AML-193 (cell line): ENCODE results near the gene ZBTB16.
A peak's percentile ranks its signal among the peaks of the same experiment; 100 is the strongest.

ENCODE experiments used
- DNase-seq, 2 experiments: peaks; one replicate each; lab custom pipeline; 2025; lab: John Stamatoyannopoulos, UW

Gene ZBTB16

GRCh38 chr11:114063829-114064201 lies 4.3 kb downstream of the ZBTB16 start:
- DNase-seq = no peak

GRCh38 chr11:114064216-114064615 lies 4.7 kb downstream of the ZBTB16 start:
- no peak for DNase-seq

GRCh38 chr11:114065094-114065493 lies 5.6 kb downstream of the ZBTB16 start:
- peak; percentile 62 to 63 for DNase-seq

- no peak for DNase-seq
Observed at GRCh38 chr11:114066046-114066648, 6.6 kb downstream of the ZBTB16 start.

- no peak for DNase-seq
Observed at GRCh38 chr11:114068327-114068726, 8.8 kb downstream of the ZBTB16 start.

- DNase-seq = no peak
Observed at GRCh38 chr11:114070464-114071139, 11.1 kb downstream of the ZBTB16 start.

GRCh38 chr11:114073007-114073827 lies 13.7 kb downstream of the ZBTB16 start:
- DNase-seq = no peak

GRCh38 chr11:114073828-114074381 lies 14.4 kb downstream of the ZBTB16 start:
- DNase-seq = no peak

- DNase-seq = peak; percentile 26 to 27
Observed at GRCh38 chr11:114074546-114075343, 15.2 kb downstream of the ZBTB16 start.

- no peak for DNase-seq
Observed at GRCh38 chr11:114075344-114075610, 15.8 kb downstream of the ZBTB16 start.

- no peak for DNase-seq
Observed at GRCh38 chr11:114075891-114076441, 16.5 kb downstream of the ZBTB16 start.

GRCh38 chr11:114076921-114077331 lies 17.4 kb downstream of the ZBTB16 start:
- DNase-seq = no peak

- no peak for DNase-seq
Observed at GRCh38 chr11:114077482-114078305, 18.2 kb downstream of the ZBTB16 start.

GRCh38 chr11:114078423-114078822 lies 18.9 kb downstream of the ZBTB16 start:
- DNase-seq = no peak

GRCh38 chr11:114079511-114080065 lies 20.1 kb downstream of the ZBTB16 start:
- no peak for DNase-seq

- DNase-seq = peak in 1 of 2 experiments; percentile 36
Observed at GRCh38 chr11:114080219-114080618, 20.7 kb downstream of the ZBTB16 start.

- DNase-seq = no peak
Observed at GRCh38 chr11:114080769-114081168, 21.3 kb downstream of the ZBTB16 start.

- DNase-seq = no peak
Observed at GRCh38 chr11:114081641-114082414, 22.3 kb downstream of the ZBTB16 start.

GRCh38 chr11:114082415-114082748 lies 22.9 kb downstream of the ZBTB16 start:
- peak; percentile 70 to 71 for DNase-seq

GRCh38 chr11:114082767-114083181 lies 23.3 kb downstream of the ZBTB16 start:
- DNase-seq = peak; percentile 88 to 89
